ENCODE results near the gene AMBRA1.

DNA sequence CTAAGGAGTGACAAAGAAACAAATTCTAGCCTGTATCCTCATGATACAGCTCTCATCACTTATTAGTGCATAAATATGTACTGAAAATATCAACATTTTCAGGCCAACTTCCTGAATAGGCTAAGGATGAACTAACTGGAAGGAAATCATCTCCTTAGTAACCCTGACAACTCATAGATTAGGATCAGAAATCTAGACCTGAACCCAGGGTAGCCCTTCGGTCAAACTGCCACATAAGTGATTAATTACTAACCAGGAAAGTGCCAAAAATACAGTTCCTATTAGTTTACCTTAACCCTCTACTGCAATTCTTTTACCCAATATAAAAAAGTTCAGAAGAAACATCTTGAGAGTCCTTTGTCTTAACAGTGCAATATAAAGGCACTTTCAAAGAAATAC is 40.0 kb downstream of the AMBRA1 start:
- TF ChIP-seq, protein P1, sequence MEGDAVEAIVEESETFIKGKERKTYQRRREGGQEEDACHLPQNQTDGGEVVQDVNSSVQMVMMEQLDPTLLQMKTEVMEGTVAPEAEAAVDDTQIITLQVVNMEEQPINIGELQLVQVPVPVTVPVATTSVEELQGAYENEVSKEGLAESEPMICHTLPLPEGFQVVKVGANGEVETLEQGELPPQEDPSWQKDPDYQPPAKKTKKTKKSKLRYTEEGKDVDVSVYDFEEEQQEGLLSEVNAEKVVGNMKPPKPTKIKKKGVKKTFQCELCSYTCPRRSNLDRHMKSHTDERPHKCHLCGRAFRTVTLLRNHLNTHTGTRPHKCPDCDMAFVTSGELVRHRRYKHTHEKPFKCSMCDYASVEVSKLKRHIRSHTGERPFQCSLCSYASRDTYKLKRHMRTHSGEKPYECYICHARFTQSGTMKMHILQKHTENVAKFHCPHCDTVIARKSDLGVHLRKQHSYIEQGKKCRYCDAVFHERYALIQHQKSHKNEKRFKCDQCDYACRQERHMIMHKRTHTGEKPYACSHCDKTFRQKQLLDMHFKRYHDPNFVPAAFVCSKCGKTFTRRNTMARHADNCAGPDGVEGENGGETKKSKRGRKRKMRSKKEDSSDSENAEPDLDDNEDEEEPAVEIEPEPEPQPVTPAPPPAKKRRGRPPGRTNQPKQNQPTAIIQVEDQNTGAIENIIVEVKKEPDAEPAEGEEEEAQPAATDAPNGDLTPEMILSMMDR (IDR thresholded peaks at IDR 0.05; ENCODE audit: extremely low read depth in 1 of 2, insufficient read depth in 1 of 2, low read depth in 1 of 2, low read length in 2 of 2), result no peak
- TF ChIP-seq POLR2A (IDR thresholded peaks at IDR 0.05; ENCODE audit: low read depth, low read length) (no peak), EZH2 (IDR thresholded peaks at IDR 0.05; ENCODE audit: borderline replicate concordance, low read depth, low read length, severe bottlenecking) (no peak), JUN (IDR thresholded peaks at IDR 0.05; ENCODE audit: borderline replicate concordance, insufficient read depth, insufficient read length, low read depth) (no peak)
- TF ChIP-seq, protein P2, sequence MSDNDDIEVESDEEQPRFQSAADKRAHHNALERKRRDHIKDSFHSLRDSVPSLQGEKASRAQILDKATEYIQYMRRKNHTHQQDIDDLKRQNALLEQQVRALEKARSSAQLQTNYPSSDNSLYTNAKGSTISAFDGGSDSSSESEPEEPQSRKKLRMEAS (IDR thresholded peaks at IDR 0.05; ENCODE audit: insufficient read depth, insufficient read length), result no peak
